OCI-LY7 (cell line): Measurements from ENCODE around the gene ATP1B1. TPM values are rescaled to one million over a fixed set of nuclear protein-coding genes. Genes with fewer than 3 reads are reported as not detected.

ENCODE experiments used
- BruUV-seq: library from RNA; stranded (reverse); fragments of 400-500 nt; replicated peaks from 2 replicates; lab custom pipeline; 2021; lab: Mats Ljungman, UMichigan
- CTCF ChIA-PET: fragments of 300-600 bp; sonication (Branson Sonifier 250); formaldehyde crosslinking; loops from one replicate; lab custom pipeline; 2022; ENCODE audit warnings: antibody characterized with exemption; ENCODE audit not compliant: unreplicated experiment; lab: Charles Lee
- POLR2A ChIA-PET: fragments of 300-600 bp; sonication (Branson Sonifier 250); formaldehyde crosslinking; loops from one replicate; lab custom pipeline; 2022; ENCODE audit warnings: antibody characterized with exemption; lab: Charles Lee
- DNase-seq: peaks from one replicate; pipeline ENCODE4 v3.0.0-alpha.2; 2015; ENCODE audit warnings: low spot score
- H2AFZ ChIP-seq: fragments of 200-600 bp; sonication (generic), shearing (Covaris generic); 2 replicates; pipeline ENCODE4 v1.6.1; 2014; ENCODE audit warnings: mild to moderate bottlenecking, antibody characterized with exemption, low read length, moderate library complexity
- H3K27ac ChIP-seq: fragments of 200-600 bp; sonication (generic); 2 replicates; pipeline ENCODE4 v1.5.1; 2014; ENCODE audit warnings: mixed run types, low read depth, mild to moderate bottlenecking, moderate library complexity, low read length, inconsistent platforms; ENCODE audit not compliant: poor library complexity, severe bottlenecking
- H3K36me3 ChIP-seq: fragments of 200-600 bp; sonication (generic); 2 replicates; pipeline ENCODE4 v1.6.1; 2014; ENCODE audit warnings: mild to moderate bottlenecking, antibody characterized with exemption, low read length, moderate library complexity, mixed read lengths; ENCODE audit not compliant: insufficient read depth
- H3K4me1 ChIP-seq: fragments of 200-600 bp; sonication (generic); 2 replicates; pipeline ENCODE4 v1.5.1; 2014; ENCODE audit warnings: mild to moderate bottlenecking, low read length; ENCODE audit not compliant: insufficient read depth, poor library complexity, severe bottlenecking
- H3K4me2 ChIP-seq: fragments of 200-600 bp; sonication (generic); 2 replicates; pipeline ENCODE4 v1.6.1; 2014; ENCODE audit warnings: mild to moderate bottlenecking, low read length
- H3K4me3 ChIP-seq: fragments of 200-600 bp; sonication (generic); 2 replicates; pipeline ENCODE4 v1.5.1; 2014; ENCODE audit warnings: mild to moderate bottlenecking, low read depth, low read length; ENCODE audit not compliant: poor library complexity, severe bottlenecking
- H3K79me2 ChIP-seq: fragments of 200-600 bp; sonication (generic); 2 replicates; pipeline ENCODE4 v1.6.1; 2016; ENCODE audit warnings: low read depth, mild to moderate bottlenecking, low read length, moderate library complexity, mixed read lengths; ENCODE audit not compliant: insufficient read depth
- H3K9me2 ChIP-seq: fragments of 200-600 bp; sonication (generic); 2 replicates; pipeline ENCODE4 v1.6.1; 2016; ENCODE audit warnings: mild to moderate bottlenecking, low read length, mixed read lengths; ENCODE audit not compliant: insufficient read depth
- H3K9me3 ChIP-seq: fragments of 200-600 bp; sonication (generic); 2 replicates; pipeline ENCODE4 v1.6.1; 2014; ENCODE audit warnings: mild to moderate bottlenecking, mixed run types, low read length, mixed read lengths
- H4K20me1 ChIP-seq: fragments of 200-600 bp; sonication (generic); 2 replicates; pipeline ENCODE4 v1.6.1; 2014; ENCODE audit warnings: mild to moderate bottlenecking, antibody characterized with exemption, low read length, moderate library complexity, mixed read lengths; ENCODE audit not compliant: insufficient read depth
- CTCF ChIP-seq: fragments of 200-600 bp; sonication (generic); conservative IDR thresholded peaks from 2 replicates; pipeline ENCODE4 v1.5.1; 2014; ENCODE audit warnings: mild to moderate bottlenecking, antibody characterized with exemption, low read length, moderate library complexity, mixed read lengths
- EZH2phosphoT487 ChIP-seq: fragments of 200-600 bp; sonication (generic); IDR thresholded peaks from 2 replicates; pipeline ENCODE4 v1.6.1; 2018; ENCODE audit warnings: low read depth, borderline replicate concordance, mild to moderate bottlenecking, mixed run types, antibody characterized with exemption, low read length, moderate library complexity, mixed read lengths
- intact Hi-C: fragments of 100-400 bp; cut with micrococcal nuclease; formaldehyde crosslinking; loops from one replicate; pipeline ENCODE4 v1.10.0; 2022; ENCODE audit not compliant: unreplicated experiment
- total RNA-seq, 2 experiments: library from RNA; depleted of rRNA in 1 of 2; stranded (reverse); fragments of >200 nt in 1 of 2; shearing (Covaris generic) in 1 of 2; gene quantifications; 2 replicates each; pipeline ENCODE4 v1.2.3, GENCODE V29; 2014 to 2022

ATP1B1 gene
- total RNA-seq, 2 experiments from 2014 or later: 17.5 to 22.5 TPM

- Histone ChIP-seq H3K4me3 (peak overlapping the region; percentile 72), H2AFZ (no peak overlapping the region), H3K27ac (no peak overlapping the region), H3K9me3 (peaks cover 6% of the 10 kb centered on the region; the same call in 1 of the 2 replicates), H3K4me1 (peaks cover 75% of the 10 kb centered on the region), H3K4me2 (peak overlapping the region; percentile 88; the same call in 1 of the 2 replicates), H4K20me1 (no peaks in the 10 kb centered on the region), H3K79me2 (peaks cover 52% of the 10 kb centered on the region), H3K36me3 (peaks cover 62% of the 10 kb centered on the region), H3K9me2 (no peaks in the 10 kb centered on the region)
- POLR2A ChIA-PET: interaction anchor here (0.5 to 0.7 kb wide), 2 partner anchors 338 to 1396 kb away, joined by 3 read pairs; no protein-coding TSS in a partner anchor
- CTCF ChIA-PET: no interaction called here
- BruUV-seq: no TSS peak
- DNase-seq: no peak
- TF ChIP-seq CTCF: no peak
- no peak for TF ChIP-seq EZH2phosphoT487
- intact Hi-C loops: loop anchor here (5.0 kb wide), 1 partner anchor 885 kb away; the partner anchor contains the start of gene SFT2D2
Observed at GRCh38 chr1:169112241-169112640, 5.8 kb downstream of the ATP1B1 start.

- Histone ChIP-seq H3K4me3 (peak overlapping the region; percentile 72), H3K4me2 (peak overlapping the region; percentile 88), H2AFZ (peak overlapping the region; percentile 23; the same call in 1 of the 2 replicates), H3K9me3 (peaks cover 6% of the 10 kb centered on the region; the same call in 1 of the 2 replicates), H3K36me3 (peaks cover 74% of the 10 kb centered on the region), H3K27ac (peak overlapping the region; percentile 53), H3K79me2 (peaks cover 37% of the 10 kb centered on the region), H3K9me2 (no peaks in the 10 kb centered on the region), H4K20me1 (0 out of 2 replicates have a peak, but pooled peaks cover 6% of the 10 kb centered on the region), H3K4me1 (peaks cover 69% of the 10 kb centered on the region)
- BruUV-seq: TSS peak; percentile 78
- intact Hi-C loops: loop anchor here (5.0 kb wide), 1 partner anchor 886 kb away; the partner anchor contains the start of gene SFT2D2
- POLR2A ChIA-PET: interaction anchor here (0.7 kb wide), 1 partner anchor 13 kb away, joined by 3 read pairs; no protein-coding TSS in a partner anchor
- TF ChIP-seq CTCF (no peak), EZH2phosphoT487 (no peak)
- DNase-seq: peak; percentile 70
- CTCF ChIA-PET: no interaction called here
Observed at GRCh38 chr1:169113613-169114119, 7.2 kb downstream of the ATP1B1 start.
